SK-N-SH (cell line): ENCODE measurements around the gene CHCHD6. TPM values are rescaled to one million over a fixed set of nuclear protein-coding genes. Genes with fewer than 3 reads are reported as not detected.

ENCODE experiments used
- CTCF ChIA-PET: fragments of 300-600, 350-600 bp; formaldehyde crosslinking; extraction: SDS; loops from one replicate; lab custom pipeline; 2021; lab: Yijun Ruan, JAX
- POLR2A ChIA-PET: fragments of 350-600 bp; sonication (Branson Sonifier 250); formaldehyde crosslinking; extraction: SDS; loops from one replicate; lab custom pipeline; 2020; ENCODE audit warnings: antibody characterized with exemption, inconsistent platforms; lab: Yijun Ruan, JAX
- DNase-seq: peaks from one replicate; pipeline ENCODE4 v3.0.0; 2012
- H2AFZ ChIP-seq: fragments of 200-600 bp; sonication (generic); 2 replicates; pipeline ENCODE4 v1.8.1; 2016; ENCODE audit warnings: antibody characterized with exemption, mild to moderate bottlenecking, low read depth
- H3F3A ChIP-seq: fragments of 200-600 bp; sonication (generic); replicated peaks from 2 replicates; pipeline ENCODE3; 2016; ENCODE audit warnings: antibody characterized with exemption, mild to moderate bottlenecking; ENCODE audit not compliant: insufficient read depth
- H3K27ac ChIP-seq, 2 experiments: fragments of 200-500 bp in 1 of 2; fragments of 200-600 bp in 1 of 2; sonication (Bioruptor generic) in 1 of 2; sonication (generic), shearing (Covaris generic) in 1 of 2; 2 replicates each; pipeline versions ENCODE4 v1.5.1 to v1.6.1; 2014 to 2016; ENCODE audit warnings: low read depth in 2 of 2, inconsistent platforms in 1 of 2, low read length in 1 of 2, mild to moderate bottlenecking in 1 of 2, mixed read lengths in 1 of 2
- H3K27me3 ChIP-seq: fragments of 200-600 bp; sonication (generic), shearing (Covaris generic); 2 replicates; pipeline ENCODE4 v1.6.1; 2016; ENCODE audit warnings: mixed run types; ENCODE audit not compliant: insufficient read depth
- H3K36me3 ChIP-seq, 2 experiments: fragments of 200-500 bp in 1 of 2; fragments of 200-600 bp in 1 of 2; sonication (Bioruptor generic) in 1 of 2; sonication (generic) in 1 of 2; replicated peaks in 1 of 2; 2 replicates each; pipeline versions ENCODE3 to v1.5.1; 2014 to 2016; ENCODE audit warnings: low read length in 1 of 2, mild to moderate bottlenecking in 1 of 2; ENCODE audit not compliant: insufficient read depth in 2 of 2, control insufficient read depth in 1 of 2
- H3K4me1 ChIP-seq, 2 experiments: fragments of 200-500 bp in 1 of 2; fragments of 200-600 bp in 1 of 2; sonication (Bioruptor generic) in 1 of 2; sonication (generic), shearing (Covaris generic) in 1 of 2; 2 replicates each; pipeline versions ENCODE4 v1.5.1 to v1.6.1; 2014 to 2016; ENCODE audit warnings: low read depth in 1 of 2, low read length in 1 of 2, mixed run types in 1 of 2; ENCODE audit not compliant: insufficient read depth in 2 of 2, control insufficient read depth in 1 of 2
- H3K4me2 ChIP-seq: fragments of 200-600 bp; sonication (generic), shearing (Covaris generic); 2 replicates; pipeline ENCODE4 v1.6.1; 2017; ENCODE audit warnings: mixed run types
- H3K4me3 ChIP-seq, 2 experiments: fragments of 200-500 bp in 1 of 2; fragments of 200-600 bp in 1 of 2; sonication (Bioruptor generic) in 1 of 2; sonication (generic), shearing (Covaris generic) in 1 of 2; 2 replicates each; pipeline versions ENCODE4 v1.5.1 to v1.8.1; 2014 to 2016; ENCODE audit warnings: low read depth in 2 of 2, inconsistent platforms in 1 of 2, low read length in 1 of 2, mild to moderate bottlenecking in 1 of 2, mixed read lengths in 1 of 2, moderate library complexity in 1 of 2
- H3K79me2 ChIP-seq: fragments of 200-600 bp; sonication (generic); 2 replicates; pipeline ENCODE4 v1.8.1; 2017; ENCODE audit warnings: mild to moderate bottlenecking; ENCODE audit not compliant: insufficient read depth
- H3K9ac ChIP-seq: fragments of 200-600 bp; sonication (generic); 2 replicates; pipeline ENCODE4 v1.6.1; 2017; ENCODE audit warnings: mixed run types
- H3K9me2 ChIP-seq: fragments of 200-600 bp; sonication (generic); 2 replicates; pipeline ENCODE4 v1.6.1; 2017; ENCODE audit warnings: mixed run types
- H3K9me3 ChIP-seq: fragments of 200-600 bp; sonication (generic); 2 replicates; pipeline ENCODE4 v1.6.1; 2017; ENCODE audit warnings: mixed run types, mild to moderate bottlenecking, moderate library complexity
- H4K20me1 ChIP-seq: fragments of 200-600 bp; sonication (generic); 2 replicates; pipeline ENCODE4 v1.6.1; 2017; ENCODE audit warnings: mild to moderate bottlenecking, mixed run types; ENCODE audit not compliant: insufficient read depth
- FOXM1 ChIP-seq: IDR thresholded peaks from 2 replicates; pipeline ENCODE4 v1.4.0; 2012; ENCODE audit warnings: low read depth, mild to moderate bottlenecking
- IRF3 ChIP-seq: fragments of 150-350 bp; IDR thresholded peaks from 2 replicates; pipeline ENCODE4 v1.6.1; 2016; ENCODE audit warnings: mild to moderate bottlenecking, low read depth, low read length
- MAX ChIP-seq: IDR thresholded peaks from 2 replicates; pipeline ENCODE4 v1.4.0; 2012; ENCODE audit warnings: low read depth
- MEF2A ChIP-seq: IDR thresholded peaks from 2 replicates; pipeline ENCODE4 v1.4.0; 2012; ENCODE audit warnings: low read depth, borderline replicate concordance
- MXI1 ChIP-seq: IDR thresholded peaks from 2 replicates; pipeline ENCODE4 v1.6.1; 2012; ENCODE audit warnings: mild to moderate bottlenecking, low read depth, low read length, improper control_type of control experiment
- NRF1 ChIP-seq: IDR thresholded peaks from 2 replicates; pipeline ENCODE4 v1.6.1; 2012; ENCODE audit warnings: low read depth, mild to moderate bottlenecking, low read length
- REST ChIP-seq: IDR thresholded peaks from 2 replicates; pipeline ENCODE4 v1.6.1; 2012; ENCODE audit warnings: mild to moderate bottlenecking, low read depth, low read length, moderate library complexity
- SIN3A ChIP-seq: IDR thresholded peaks from 2 replicates; pipeline ENCODE4 v1.6.1; 2012; ENCODE audit warnings: low read depth, mild to moderate bottlenecking, low read length, moderate library complexity, borderline replicate concordance
- TAF1 ChIP-seq: IDR thresholded peaks from 2 replicates; pipeline ENCODE4 v1.6.1; 2012; ENCODE audit warnings: low read depth, mild to moderate bottlenecking, low read length, moderate library complexity, borderline replicate concordance
- TCF12 ChIP-seq: IDR thresholded peaks from 2 replicates; pipeline ENCODE4 v1.4.0; 2012
- TEAD4 ChIP-seq: IDR thresholded peaks from 2 replicates; pipeline ENCODE4 v1.4.0; 2012; ENCODE audit warnings: mild to moderate bottlenecking, borderline replicate concordance; ENCODE audit not compliant: insufficient read depth
- USF1 ChIP-seq: IDR thresholded peaks from 2 replicates; pipeline ENCODE4 v1.4.0; 2012; ENCODE audit warnings: low read depth, borderline replicate concordance
- USF2 ChIP-seq: fragments of 150-350 bp; IDR thresholded peaks from 2 replicates; pipeline ENCODE4 v1.6.1; 2017; ENCODE audit warnings: antibody characterized with exemption, low read length, low read depth, borderline replicate concordance
- WGBS: methylation state at CpG from one replicate; pipeline ENCODE4 v1.1.6; 2017; ENCODE audit warnings: low lambda C conversion rate; 5-methylcytosine and 5-hydroxymethylcytosine counted together
- polyA plus RNA-seq, 3 experiments: library from polyadenylated mRNA; depleted of rRNA; stranded (reverse); fragments of >200 nt; gene quantifications; 2 replicates each; pipeline ENCODE4 v1.2.3, GENCODE V29; 2012

CHCHD6 gene
- polyA plus RNA-seq, 1 of the 3 experiments (the other 2 are of a cell fraction) = 42.5 TPM

- H3K4me3 ChIP-seq = no peak overlapping the region
- no peak overlapping the region for H3K4me2 ChIP-seq
- H2AFZ ChIP-seq = no peak overlapping the region
- ChIA-PET CTCF (interaction anchor here (1.0 to 3.0 kb wide), 8 partner anchors 10 to 553 kb away, joined by 3 to 14 read pairs (median 3); partner anchors contain the start of gene PLXNA1), POLR2A (no interaction called here)
- H3F3A ChIP-seq = no peaks in the 10 kb centered on the region
- H3K79me2 ChIP-seq = peaks cover 98% of the 10 kb centered on the region
- H3K27me3 ChIP-seq = no peaks in the 10 kb centered on the region
- peaks cover 4 to 38% of the 10 kb centered on the region in 2 experiments; a peak in 2 of 4 replicates for H3K4me1 ChIP-seq
- H3K9me3 ChIP-seq = no peaks in the 10 kb centered on the region
- WGBS = 93% methylated on average over 5 of the region's 12 CpGs
- no peak overlapping the region for H3K27ac ChIP-seq
- H3K9ac ChIP-seq = no peak overlapping the region
- TF ChIP-seq TEAD4 (no peak), IRF3 (no peak), REST (no peak), MXI1 (no peak), TCF12 (no peak), TAF1 (no peak), USF1 (no peak), NRF1 (no peak), SIN3A (no peak), FOXM1 (no peak), MAX (no peak), USF2 (no peak), MEF2A (no peak)
- peaks cover 0 to 42% of the 10 kb centered on the region in 2 experiments for H3K36me3 ChIP-seq
- peaks cover 83% of the 10 kb centered on the region for H4K20me1 ChIP-seq
- DNase-seq = no peak
- H3K9me2 ChIP-seq = no peaks in the 10 kb centered on the region
Observed at GRCh38 chr3:126995254-126995780, 291.3 kb downstream of the CHCHD6 start.
